Fibroblast of lung (primary cell): ENCODE measurements around the gene WASL. TPM values are rescaled to one million over a fixed set of nuclear protein-coding genes. Genes with fewer than 3 reads are reported as not detected.

Source experiments
- DNase-seq, 2 donors: peaks; one replicate each; pipeline versions ENCODE4 v3.0.0 to v3.0.0-alpha.2; 2010; ENCODE audit warnings: low read depth in 2 of 2
- H2AFZ ChIP-seq: 2 replicates; pipeline ENCODE4 v1.5.1; 2012; ENCODE audit warnings: low read length, control low read depth, inconsistent platforms
- H3K27ac ChIP-seq: 2 replicates; pipeline ENCODE4 v1.5.1; 2011; ENCODE audit warnings: low read length, control low read depth; ENCODE audit not compliant: insufficient read depth
- H3K27me3 ChIP-seq: 2 replicates; pipeline ENCODE4 v1.5.1; 2011; ENCODE audit warnings: mild to moderate bottlenecking, low read length; ENCODE audit not compliant: control insufficient read depth, insufficient read depth
- H3K36me3 ChIP-seq: 2 replicates; pipeline ENCODE4 v1.5.1; 2011; ENCODE audit warnings: low read length; ENCODE audit not compliant: control insufficient read depth, insufficient read depth
- H3K4me1 ChIP-seq: 2 replicates; pipeline ENCODE4 v1.5.1; 2011; ENCODE audit warnings: low read length; ENCODE audit not compliant: control insufficient read depth, insufficient read depth; ENCODE audit errors: extremely low read depth
- H3K4me2 ChIP-seq: 2 replicates; pipeline ENCODE4 v1.5.1; 2011; ENCODE audit warnings: low read length, control low read depth; ENCODE audit not compliant: insufficient read depth; ENCODE audit errors: extremely low read depth
- H3K4me3 ChIP-seq, 4 experiments: fragments of 200-600 bp in 1 of 4; sonication (generic) in 1 of 4; replicated peaks in 1 of 4; 2 replicates each; pipeline ENCODE4 v1.5.1; 2011 to 2016; ENCODE audit warnings: low read length in 4 of 4, low read depth in 3 of 4, mild to moderate bottlenecking in 3 of 4, control low read depth in 2 of 4, inconsistent platforms in 1 of 4, mixed read lengths in 1 of 4; ENCODE audit not compliant: insufficient read depth in 1 of 4; ENCODE audit errors: control extremely low read depth in 1 of 4
- H3K79me2 ChIP-seq: 2 replicates; pipeline ENCODE4 v1.5.1; 2012; ENCODE audit warnings: mild to moderate bottlenecking, low read length, inconsistent platforms; ENCODE audit not compliant: control insufficient read depth, insufficient read depth
- H3K9ac ChIP-seq: 2 replicates; pipeline ENCODE4 v1.5.1; 2011; ENCODE audit warnings: mild to moderate bottlenecking, low read length, control low read depth; ENCODE audit not compliant: insufficient read depth
- H3K9me3 ChIP-seq: 2 replicates; pipeline ENCODE4 v1.5.1; 2012; ENCODE audit warnings: low read depth, low read length; ENCODE audit not compliant: control insufficient read depth, insufficient read depth
- H4K20me1 ChIP-seq: 2 replicates; pipeline ENCODE4 v1.5.1; 2011; ENCODE audit warnings: low read length; ENCODE audit not compliant: control insufficient read depth, insufficient read depth; ENCODE audit errors: extremely low read depth
- EZH2 ChIP-seq: IDR thresholded peaks from 2 replicates; pipeline ENCODE4 v1.5.1; 2012; ENCODE audit warnings: low read length, control low read depth, mild to moderate bottlenecking; ENCODE audit errors: missing control alignments
- polyA plus RNA-seq, 2 donors: library from polyadenylated mRNA; depleted of rRNA in 1 of 2; stranded (reverse) in 1 of 2; unstranded in 1 of 2; fragments of >200 nt; gene quantifications; 2 replicates each; pipeline ENCODE4 v1.2.1, GENCODE V29; 2011 to 2012; ENCODE audit warnings: missing spikeins in 1 of 2
- total RNA-seq: library from RNA; depleted of rRNA; stranded (reverse); fragments of >200 nt; gene quantifications from 2 replicates; pipeline ENCODE4 v1.2.1, GENCODE V29; 2014
- TF ChIP-seq, protein P1 (sequence below), 2 donors: IDR thresholded peaks in 1 of 2; conservative IDR thresholded peaks in 1 of 2; 1 replicate in 1 of 2; 2 replicates in 1 of 2; pipeline ENCODE4 v1.5.1; 2011 to 2012; ENCODE audit warnings: low read length in 2 of 2, control low read depth in 1 of 2, inconsistent platforms in 1 of 2, low read depth in 1 of 2, mild to moderate bottlenecking in 1 of 2

WASL gene
- total and polyA plus RNA-seq, 2 donors (not counting 1 experiment from before 2014, with no cell fraction given): 15.4 to 21.0 TPM

GRCh38 chr7:123660514-123661354 is 88.1 kb downstream of the WASL start:
- no peak overlapping the region for H3K4me2 ChIP-seq
- TF ChIP-seq, protein P1, sequence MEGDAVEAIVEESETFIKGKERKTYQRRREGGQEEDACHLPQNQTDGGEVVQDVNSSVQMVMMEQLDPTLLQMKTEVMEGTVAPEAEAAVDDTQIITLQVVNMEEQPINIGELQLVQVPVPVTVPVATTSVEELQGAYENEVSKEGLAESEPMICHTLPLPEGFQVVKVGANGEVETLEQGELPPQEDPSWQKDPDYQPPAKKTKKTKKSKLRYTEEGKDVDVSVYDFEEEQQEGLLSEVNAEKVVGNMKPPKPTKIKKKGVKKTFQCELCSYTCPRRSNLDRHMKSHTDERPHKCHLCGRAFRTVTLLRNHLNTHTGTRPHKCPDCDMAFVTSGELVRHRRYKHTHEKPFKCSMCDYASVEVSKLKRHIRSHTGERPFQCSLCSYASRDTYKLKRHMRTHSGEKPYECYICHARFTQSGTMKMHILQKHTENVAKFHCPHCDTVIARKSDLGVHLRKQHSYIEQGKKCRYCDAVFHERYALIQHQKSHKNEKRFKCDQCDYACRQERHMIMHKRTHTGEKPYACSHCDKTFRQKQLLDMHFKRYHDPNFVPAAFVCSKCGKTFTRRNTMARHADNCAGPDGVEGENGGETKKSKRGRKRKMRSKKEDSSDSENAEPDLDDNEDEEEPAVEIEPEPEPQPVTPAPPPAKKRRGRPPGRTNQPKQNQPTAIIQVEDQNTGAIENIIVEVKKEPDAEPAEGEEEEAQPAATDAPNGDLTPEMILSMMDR (conservative IDR thresholded peaks at IDR 0.05 in 1 of 2, IDR thresholded peaks at IDR 0.05 in 1 of 2; ENCODE audit: low read depth in 1 of 2, low read length in 2 of 2): no peak
- no peak for TF ChIP-seq EZH2
- no peaks in the 10 kb centered on the region for H3K27me3 ChIP-seq
- H3K27ac ChIP-seq: no peak overlapping the region
- no peaks in the 10 kb centered on the region for H3K4me1 ChIP-seq
- H2AFZ ChIP-seq: no peak overlapping the region
- H3K9ac ChIP-seq: no peak overlapping the region
- no peak for DNase-seq
- no peaks in the 10 kb centered on the region for H3K79me2 ChIP-seq
- H3K9me3 ChIP-seq: no peaks in the 10 kb centered on the region
- no peaks in the 10 kb centered on the region for H3K36me3 ChIP-seq
- no peaks in the 10 kb centered on the region for H4K20me1 ChIP-seq
- no peak overlapping the region for H3K4me3 ChIP-seq

DNA sequence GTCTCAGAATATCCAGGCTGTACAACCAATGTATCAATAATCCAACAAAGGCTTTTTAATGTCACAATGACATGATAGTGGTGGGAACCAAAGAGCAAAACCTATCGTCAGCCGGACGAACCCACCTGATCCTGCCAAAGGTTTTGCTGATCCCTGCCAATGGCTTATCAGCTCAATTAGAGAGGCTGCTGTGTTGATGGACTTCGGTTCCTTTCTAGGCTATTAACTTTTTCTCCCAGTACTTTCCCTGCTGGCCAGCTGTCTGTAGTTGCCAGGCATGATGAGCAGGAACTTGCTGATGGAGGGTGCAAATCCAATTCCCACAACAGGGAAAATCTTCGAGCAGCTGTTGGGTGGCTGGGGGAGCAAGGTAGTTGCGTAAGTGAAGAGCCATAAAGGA is 90.8 kb downstream of the WASL start:
- Histone ChIP-seq H3K4me1 (no peaks in the 10 kb centered on the region), H3K9me3 (no peaks in the 10 kb centered on the region), H3K4me3 (no peak overlapping the region), H3K9ac (no peak overlapping the region), H3K79me2 (no peaks in the 10 kb centered on the region), H3K36me3 (no peaks in the 10 kb centered on the region), H4K20me1 (no peaks in the 10 kb centered on the region), H3K4me2 (no peak overlapping the region), H3K27me3 (no peaks in the 10 kb centered on the region), H2AFZ (no peak overlapping the region), H3K27ac (no peak overlapping the region)
- DNase-seq: no peak
- no peak for TF ChIP-seq EZH2
- TF ChIP-seq, protein P1 (conservative IDR thresholded peaks at IDR 0.05 in 1 of 2, IDR thresholded peaks at IDR 0.05 in 1 of 2; ENCODE audit: low read depth in 1 of 2, low read length in 2 of 2): no peak

GRCh38 chr7:123657304-123657685 is 91.5 kb downstream of the WASL start:
- no peak overlapping the region for H3K27ac ChIP-seq
- no peak overlapping the region for H2AFZ ChIP-seq
- no peaks in the 10 kb centered on the region for H3K36me3 ChIP-seq
- no peak overlapping the region for H3K9ac ChIP-seq
- H3K79me2 ChIP-seq: no peaks in the 10 kb centered on the region
- H3K9me3 ChIP-seq: no peaks in the 10 kb centered on the region
- no peaks in the 10 kb centered on the region for H3K4me1 ChIP-seq
- H3K27me3 ChIP-seq: no peaks in the 10 kb centered on the region
- H3K4me2 ChIP-seq: no peak overlapping the region
- H4K20me1 ChIP-seq: no peaks in the 10 kb centered on the region
- no peak for DNase-seq
- TF ChIP-seq, protein P1 (conservative IDR thresholded peaks at IDR 0.05 in 1 of 2, IDR thresholded peaks at IDR 0.05 in 1 of 2; ENCODE audit: low read depth in 1 of 2, low read length in 2 of 2): no peak
- no peak for TF ChIP-seq EZH2
- H3K4me3 ChIP-seq: no peak overlapping the region
